ENCODE results near the gene PRKAR2A. TPM values are rescaled to one million over a fixed set of nuclear protein-coding genes. Genes with fewer than 3 reads are reported as not detected.

PRKAR2A gene
- total and polyA plus RNA-seq, 2 donors (not counting 3 experiments of a cell fraction or from before 2014, with no cell fraction given): 8.6 to 69.9 TPM

- Histone ChIP-seq H2AFZ (ENCODE audit: low read depth, low read length) (no peak overlapping the region), H3K27ac (ENCODE audit: insufficient read depth, low read depth, low read length) (no peak overlapping the region), H3K9me3 (replicated peaks; ENCODE audit: control insufficient read depth, insufficient read depth, low read length) (no peaks in the 10 kb centered on the region), H4K20me1 (replicated peaks; ENCODE audit: control insufficient read depth, extremely low read depth, insufficient read depth, low read length) (peaks cover 17% of the 10 kb centered on the region), H3K4me2 (ENCODE audit: insufficient read depth, low read length) (no peak overlapping the region), H3K36me3 (ENCODE audit: control insufficient read depth in 2 of 2, extremely low read depth in 1 of 2, insufficient read depth in 2 of 2, low read length in 2 of 2) (peaks cover 21 to 33% of the 10 kb centered on the region in 2 experiments), H3K4me3 (replicated peaks in 1 of 3; ENCODE audit: insufficient read depth in 1 of 3, low read depth in 1 of 3, low read length in 3 of 3) (no peak overlapping the region), H3K9ac (replicated peaks; ENCODE audit: extremely low read depth, insufficient read depth, low read length) (no peak overlapping the region), H3K79me2 (ENCODE audit: control insufficient read depth, insufficient read depth, low read length) (peaks cover 72% of the 10 kb centered on the region), H3K9me1 (replicated peaks; ENCODE audit: control insufficient read depth, extremely low read depth, insufficient read depth, low read length) (no peaks in the 10 kb centered on the region), H3K27me3 (ENCODE audit: control insufficient read depth in 2 of 2, insufficient read depth in 2 of 2, low read length in 2 of 2) (no peaks in the 10 kb centered on the region), H3K4me1 (ENCODE audit: control insufficient read depth, extremely low read depth, insufficient read depth, low read length) (peaks cover 21% of the 10 kb centered on the region)
- no peak for FAIRE-seq
- ChIA-PET POLR2A (no interaction called here), CTCF (interaction anchor here (0.6 to 1.7 kb wide), 3 partner anchors 11 to 204 kb away, joined by 4 to 5 read pairs (median 5); partner anchors contain the start of gene NCKIPSD)
- intact Hi-C loops (cut with micrococcal nuclease) (no loop called here), dilution Hi-C loops (cut with MboI; ENCODE audit: extremely low pct_ligation_motif_present, low sequenced_read_pairs) (no loop called here)
- BruUV-seq (replicated peaks): no TSS peak
- TF ChIP-seq MAX (IDR thresholded peaks at IDR 0.05; ENCODE audit: insufficient read depth, insufficient read length): no peak
- no peak for DNase-seq (ENCODE audit: low read depth, low spot score)
These were observed 151.1 kb downstream of the PRKAR2A start for GRCh38 chr3:48696601-48697000.

Other genes starting within 250 kb of the PRKAR2A start
- gene UQCRC1, start 238.2 kb downstream of the PRKAR2A start, total RNA-seq: 184 and 186 TPM in 2 replicates
- 415 and 427 TPM in 2 replicates for gene UQCRC1, start 238.2 kb downstream of the PRKAR2A start, polyA plus RNA-seq
- gene TMEM89, start 226.1 kb downstream of the PRKAR2A start, total RNA-seq: not detected in 2 replicates
- gene TMEM89, start 226.1 kb downstream of the PRKAR2A start, polyA plus RNA-seq: not detected in 2 replicates
- gene SLC26A6, start 212.4 kb downstream of the PRKAR2A start, total RNA-seq: 32.2 and 34.8 TPM in 2 replicates
- 31.0 and 35.3 TPM in 2 replicates for gene SLC26A6, start 212.4 kb downstream of the PRKAR2A start, polyA plus RNA-seq
- gene CELSR3, start 185.0 kb downstream of the PRKAR2A start, total RNA-seq: 0.46 and 0.71 TPM in 2 replicates
- 0.25 and 0.32 TPM in 2 replicates for gene CELSR3, start 185.0 kb downstream of the PRKAR2A start, polyA plus RNA-seq
- gene NCKIPSD, start 162.0 kb downstream of the PRKAR2A start, total RNA-seq: 12.8 and 13.4 TPM in 2 replicates
- gene NCKIPSD, start 162.0 kb downstream of the PRKAR2A start, polyA plus RNA-seq: 19.1 and 26.2 TPM in 2 replicates
- gene IP6K2, start 130.7 kb downstream of the PRKAR2A start, total RNA-seq: 72.4 and 81.8 TPM in 2 replicates
- 138 and 143 TPM in 2 replicates for gene IP6K2, start 130.7 kb downstream of the PRKAR2A start, polyA plus RNA-seq
- gene SLC25A20, start 51.0 kb upstream of the PRKAR2A start, total RNA-seq: 7.9 and 8.4 TPM in 2 replicates
- 8.6 and 11.0 TPM in 2 replicates for gene SLC25A20, start 51.0 kb upstream of the PRKAR2A start, polyA plus RNA-seq
- gene ARIH2, start 71.0 kb upstream of the PRKAR2A start, total RNA-seq: 77.2 and 85.5 TPM in 2 replicates
- 58.2 and 59.7 TPM in 2 replicates for gene ARIH2, start 71.0 kb upstream of the PRKAR2A start, polyA plus RNA-seq
- 23.0 and 26.9 TPM in 2 replicates for gene P4HTM, start 142.4 kb upstream of the PRKAR2A start, total RNA-seq
- 32.7 and 37.9 TPM in 2 replicates for gene P4HTM, start 142.4 kb upstream of the PRKAR2A start, polyA plus RNA-seq
- 161 and 192 TPM in 2 replicates for gene WDR6, start 159.5 kb upstream of the PRKAR2A start, total RNA-seq
- 319 and 337 TPM in 2 replicates for gene WDR6, start 159.5 kb upstream of the PRKAR2A start, polyA plus RNA-seq
- gene DALRD3, start 170.7 kb upstream of the PRKAR2A start, total RNA-seq: 20.4 and 22.7 TPM in 2 replicates
- 60.8 and 66.0 TPM in 2 replicates for gene DALRD3, start 170.7 kb upstream of the PRKAR2A start, polyA plus RNA-seq
- 74.5 and 91.1 TPM in 2 replicates for gene NDUFAF3, start 174.2 kb upstream of the PRKAR2A start, total RNA-seq
- gene NDUFAF3, start 174.2 kb upstream of the PRKAR2A start, polyA plus RNA-seq: 91.4 and 140 TPM in 2 replicates
- 189 and 195 TPM in 2 replicates for gene IMPDH2, start 181.5 kb upstream of the PRKAR2A start, total RNA-seq
- gene IMPDH2, start 181.5 kb upstream of the PRKAR2A start, polyA plus RNA-seq: 134 and 167 TPM in 2 replicates
- 106 and 116 TPM in 2 replicates for gene QRICH1, start 246.2 kb upstream of the PRKAR2A start, total RNA-seq
- 89.6 and 89.7 TPM in 2 replicates for gene QRICH1, start 246.2 kb upstream of the PRKAR2A start, polyA plus RNA-seq

All from endothelial cell of umbilical vein (primary cell).